ENCODE results near the gene CHST4.

Gene CHST4

GRCh38 chr16:71569621-71570020 is 43.4 kb downstream of the CHST4 start:
- no peak for TF ChIP-seq POLR2AphosphoS5 (IDR thresholded peaks at IDR 0.05; ENCODE audit: low read depth, low read length)
- TF ChIP-seq SIN3A (IDR thresholded peaks at IDR 0.05; ENCODE audit: borderline replicate concordance, insufficient read depth, low read length), result no peak
- no peak for TF ChIP-seq FOXP2 (optimal IDR thresholded peaks at IDR 0.05; ENCODE audit: borderline replicate concordance, extremely low read depth, extremely low read length, insufficient read depth)
- no peak for TF ChIP-seq TAF1 (IDR thresholded peaks at IDR 0.05; ENCODE audit: borderline replicate concordance, insufficient read depth, low read length)
- TF ChIP-seq REST (IDR thresholded peaks at IDR 0.05; ENCODE audit: insufficient read depth in 1 of 2, low read depth in 2 of 2, low read length in 2 of 2), result no peak

- TF ChIP-seq TAF1 (IDR thresholded peaks at IDR 0.05; ENCODE audit: borderline replicate concordance, insufficient read depth, low read length) (no peak), REST (IDR thresholded peaks at IDR 0.05; ENCODE audit: insufficient read depth in 1 of 2, low read depth in 2 of 2, low read length in 2 of 2) (no peak), FOXP2 (optimal IDR thresholded peaks at IDR 0.05; ENCODE audit: borderline replicate concordance, extremely low read depth, extremely low read length, insufficient read depth) (no peak), SIN3A (IDR thresholded peaks at IDR 0.05; ENCODE audit: borderline replicate concordance, insufficient read depth, low read length) (no peak), POLR2AphosphoS5 (IDR thresholded peaks at IDR 0.05; ENCODE audit: low read depth, low read length) (no peak)
Observed at GRCh38 chr16:71570144-71570543, 43.9 kb downstream of the CHST4 start.

- TF ChIP-seq REST (IDR thresholded peaks at IDR 0.05; ENCODE audit: insufficient read depth in 1 of 2, low read depth in 2 of 2, low read length in 2 of 2), result no peak
- no peak for TF ChIP-seq TAF1 (IDR thresholded peaks at IDR 0.05; ENCODE audit: borderline replicate concordance, insufficient read depth, low read length)
- no peak for TF ChIP-seq SIN3A (IDR thresholded peaks at IDR 0.05; ENCODE audit: borderline replicate concordance, insufficient read depth, low read length)
- TF ChIP-seq POLR2AphosphoS5 (IDR thresholded peaks at IDR 0.05; ENCODE audit: low read depth, low read length), result no peak
- TF ChIP-seq FOXP2 (optimal IDR thresholded peaks at IDR 0.05; ENCODE audit: borderline replicate concordance, extremely low read depth, extremely low read length, insufficient read depth), result no peak
Observed at GRCh38 chr16:71572497-71573116, 46.4 kb downstream of the CHST4 start.

- TF ChIP-seq SIN3A (IDR thresholded peaks at IDR 0.05; ENCODE audit: borderline replicate concordance, insufficient read depth, low read length), result no peak
Observed at GRCh38 chr16:71573387-71574094, 47.3 kb downstream of the CHST4 start.

- TF ChIP-seq SIN3A (IDR thresholded peaks at IDR 0.05; ENCODE audit: borderline replicate concordance, insufficient read depth, low read length) (no peak), POLR2AphosphoS5 (IDR thresholded peaks at IDR 0.05; ENCODE audit: low read depth, low read length) (no peak), REST (IDR thresholded peaks at IDR 0.05; ENCODE audit: insufficient read depth in 1 of 2, low read depth in 2 of 2, low read length in 2 of 2) (no peak), FOXP2 (optimal IDR thresholded peaks at IDR 0.05; ENCODE audit: borderline replicate concordance, extremely low read depth, extremely low read length, insufficient read depth) (no peak), TAF1 (IDR thresholded peaks at IDR 0.05; ENCODE audit: borderline replicate concordance, insufficient read depth, low read length) (no peak)
Observed at GRCh38 chr16:71574702-71575101, 48.5 kb downstream of the CHST4 start.

All from PFSK-1 (cell line).